ENCODE measurements around the gene PPP1R3D.

Gene PPP1R3D

GRCh38 chr20:59966428-59966827 lies 26.3 kb upstream of the PPP1R3D start:
- CTCF ChIA-PET: no interaction called here
- H3K4me3 ChIP-seq (ENCODE audit: low read depth, low read length): no peak overlapping the region
- no peak overlapping the region for H3K27ac ChIP-seq (ENCODE audit: extremely low read depth, low read depth, low read length)
- TF ChIP-seq, protein P1, sequence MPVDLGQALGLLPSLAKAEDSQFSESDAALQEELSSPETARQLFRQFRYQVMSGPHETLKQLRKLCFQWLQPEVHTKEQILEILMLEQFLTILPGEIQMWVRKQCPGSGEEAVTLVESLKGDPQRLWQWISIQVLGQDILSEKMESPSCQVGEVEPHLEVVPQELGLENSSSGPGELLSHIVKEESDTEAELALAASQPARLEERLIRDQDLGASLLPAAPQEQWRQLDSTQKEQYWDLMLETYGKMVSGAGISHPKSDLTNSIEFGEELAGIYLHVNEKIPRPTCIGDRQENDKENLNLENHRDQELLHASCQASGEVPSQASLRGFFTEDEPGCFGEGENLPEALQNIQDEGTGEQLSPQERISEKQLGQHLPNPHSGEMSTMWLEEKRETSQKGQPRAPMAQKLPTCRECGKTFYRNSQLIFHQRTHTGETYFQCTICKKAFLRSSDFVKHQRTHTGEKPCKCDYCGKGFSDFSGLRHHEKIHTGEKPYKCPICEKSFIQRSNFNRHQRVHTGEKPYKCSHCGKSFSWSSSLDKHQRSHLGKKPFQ (tag by site-specific recombination; IDR thresholded peaks at IDR 0.05): no peak
- TF ChIP-seq ZNF140 (tag by site-specific recombination; IDR thresholded peaks at IDR 0.05) (peak; percentile 18; the same call in 1 of the 2 replicates), ZNF513 (tag by site-specific recombination; IDR thresholded peaks at IDR 0.05) (no peak), ZNF544 (tag by site-specific recombination; IDR thresholded peaks at IDR 0.05) (no peak)
- H3K9me3 ChIP-seq (ENCODE audit: control insufficient read depth, insufficient read depth, low read depth, low read length): no peaks in the 10 kb centered on the region
- no peaks in the 10 kb centered on the region for H3K4me1 ChIP-seq (ENCODE audit: control insufficient read depth, insufficient read depth, low read length)
- no peaks in the 10 kb centered on the region for H3K36me3 ChIP-seq (ENCODE audit: control insufficient read depth in 2 of 2, insufficient read depth in 1 of 2, low read length in 2 of 2)
- POLR2A ChIA-PET: no interaction called here

- CTCF ChIA-PET: no interaction called here
Observed at GRCh38 chr20:59962155-59962554, 22.1 kb upstream of the PPP1R3D start.

DNA sequence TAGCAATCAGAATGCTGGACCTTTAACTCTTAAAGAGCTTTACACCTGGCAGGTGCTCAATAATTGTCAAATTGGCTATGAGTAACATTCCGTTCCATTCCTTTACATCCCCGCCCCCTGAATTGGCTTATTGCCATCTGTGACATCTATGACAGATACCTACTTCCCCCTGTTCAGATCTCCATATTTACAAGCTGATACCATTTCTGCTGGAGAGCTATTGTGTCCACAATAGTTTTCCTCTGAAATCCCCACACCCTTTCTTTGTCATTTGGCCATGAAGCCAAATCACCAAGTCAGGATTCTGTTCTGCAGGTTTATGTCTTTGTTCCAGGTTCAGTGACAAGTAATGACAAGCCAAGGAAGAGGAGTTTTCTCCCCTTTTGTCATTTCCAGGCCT lies 21.3 kb upstream of the PPP1R3D start:
- POLR2A ChIA-PET: no interaction called here
- no peak for TF ChIP-seq ZNF654 (tag by site-specific recombination; IDR thresholded peaks at IDR 0.05; ENCODE audit: low read depth)
- TF ChIP-seq ZNF677 (tag by site-specific recombination; IDR thresholded peaks at IDR 0.05): no peak
- TF ChIP-seq ZNF10 (tag by site-specific recombination; IDR thresholded peaks at IDR 0.05): no peak
- TF ChIP-seq ZNF341 (tag by site-specific recombination; IDR thresholded peaks at IDR 0.05; ENCODE audit: low read depth): no peak
- no peak overlapping the region for H3K27ac ChIP-seq (ENCODE audit: extremely low read depth, low read depth, low read length)
- peaks cover 3% of the 10 kb centered on the region; the same call in 1 of the 2 replicates for H3K4me1 ChIP-seq (ENCODE audit: control insufficient read depth, insufficient read depth, low read length)
- H3K9me3 ChIP-seq (ENCODE audit: control insufficient read depth, insufficient read depth, low read depth, low read length): no peaks in the 10 kb centered on the region
- CTCF ChIA-PET: interaction anchor here (0.7 to 0.8 kb wide), 2 partner anchors 9 to 83 kb away, joined by 3 read pairs; no protein-coding TSS in a partner anchor
- no peak overlapping the region for H3K4me3 ChIP-seq (ENCODE audit: low read depth, low read length)
- no peaks in the 10 kb centered on the region for H3K36me3 ChIP-seq (ENCODE audit: control insufficient read depth in 2 of 2, insufficient read depth in 1 of 2, low read length in 2 of 2)

More at GRCh38 chr20:59962155-59962554, 22.1 kb upstream of the PPP1R3D start:
- H3K4me1 ChIP-seq (ENCODE audit: control insufficient read depth, insufficient read depth, low read length): peaks cover 3% of the 10 kb centered on the region; the same call in 1 of the 2 replicates
- H3K27ac ChIP-seq (ENCODE audit: extremely low read depth, low read depth, low read length): no peak overlapping the region
- POLR2A ChIA-PET: no interaction called here
- H3K36me3 ChIP-seq (ENCODE audit: control insufficient read depth in 2 of 2, insufficient read depth in 1 of 2, low read length in 2 of 2): no peaks in the 10 kb centered on the region
- H3K9me3 ChIP-seq (ENCODE audit: control insufficient read depth, insufficient read depth, low read depth, low read length): no peaks in the 10 kb centered on the region
- no peak overlapping the region for H3K4me3 ChIP-seq (ENCODE audit: low read depth, low read length)
- no peak for TF ChIP-seq ZNF837 (tag by site-specific recombination; IDR thresholded peaks at IDR 0.05)
- no peak for TF ChIP-seq ZBTB8A (tag by site-specific recombination; IDR thresholded peaks at IDR 0.05)
- no peak for TF ChIP-seq ZNF341 (tag by site-specific recombination; IDR thresholded peaks at IDR 0.05; ENCODE audit: low read depth)

GRCh38 chr20:59958626-59959025 lies 18.5 kb upstream of the PPP1R3D start:
- peaks cover 3% of the 10 kb centered on the region; the same call in 1 of the 2 replicates for H3K4me1 ChIP-seq (ENCODE audit: control insufficient read depth, insufficient read depth, low read length)
- ChIA-PET CTCF (interaction anchor here (1.0 kb wide), 1 partner anchor 252 kb away, joined by 4 read pairs; no protein-coding TSS in a partner anchor), POLR2A (interaction anchor here (0.7 kb wide), 1 partner anchor 19 kb away, joined by 3 read pairs; the partner anchor contains the start of genes FAM217B and PPP1R3D)
- TF ChIP-seq KLF16 (tag by site-specific recombination; IDR thresholded peaks at IDR 0.05): no peak
- TF ChIP-seq BCL11A (tag by site-specific recombination; IDR thresholded peaks at IDR 0.05; ENCODE audit: low read depth): no peak
- TF ChIP-seq ZNF2 (tag by site-specific recombination; IDR thresholded peaks at IDR 0.05): no peak
- TF ChIP-seq ZNF221 (tag by site-specific recombination; IDR thresholded peaks at IDR 0.05; ENCODE audit: borderline replicate concordance): no peak
- H3K9me3 ChIP-seq (ENCODE audit: control insufficient read depth, insufficient read depth, low read depth, low read length): no peaks in the 10 kb centered on the region
- H3K27ac ChIP-seq (ENCODE audit: extremely low read depth, low read depth, low read length): no peak overlapping the region
- H3K4me3 ChIP-seq (ENCODE audit: low read depth, low read length): no peak overlapping the region
- no peaks in the 10 kb centered on the region for H3K36me3 ChIP-seq (ENCODE audit: control insufficient read depth in 2 of 2, insufficient read depth in 1 of 2, low read length in 2 of 2)
